ENCODE measurements around the gene ZBTB17. TPM values are rescaled to one million over a fixed set of nuclear protein-coding genes. Genes with fewer than 3 reads are reported as not detected.

Gene ZBTB17
- total and polyA plus RNA-seq, 2 of the 4 experiments (the other 2 are of a cell fraction), result 26.3 to 58.2 TPM

DNA sequence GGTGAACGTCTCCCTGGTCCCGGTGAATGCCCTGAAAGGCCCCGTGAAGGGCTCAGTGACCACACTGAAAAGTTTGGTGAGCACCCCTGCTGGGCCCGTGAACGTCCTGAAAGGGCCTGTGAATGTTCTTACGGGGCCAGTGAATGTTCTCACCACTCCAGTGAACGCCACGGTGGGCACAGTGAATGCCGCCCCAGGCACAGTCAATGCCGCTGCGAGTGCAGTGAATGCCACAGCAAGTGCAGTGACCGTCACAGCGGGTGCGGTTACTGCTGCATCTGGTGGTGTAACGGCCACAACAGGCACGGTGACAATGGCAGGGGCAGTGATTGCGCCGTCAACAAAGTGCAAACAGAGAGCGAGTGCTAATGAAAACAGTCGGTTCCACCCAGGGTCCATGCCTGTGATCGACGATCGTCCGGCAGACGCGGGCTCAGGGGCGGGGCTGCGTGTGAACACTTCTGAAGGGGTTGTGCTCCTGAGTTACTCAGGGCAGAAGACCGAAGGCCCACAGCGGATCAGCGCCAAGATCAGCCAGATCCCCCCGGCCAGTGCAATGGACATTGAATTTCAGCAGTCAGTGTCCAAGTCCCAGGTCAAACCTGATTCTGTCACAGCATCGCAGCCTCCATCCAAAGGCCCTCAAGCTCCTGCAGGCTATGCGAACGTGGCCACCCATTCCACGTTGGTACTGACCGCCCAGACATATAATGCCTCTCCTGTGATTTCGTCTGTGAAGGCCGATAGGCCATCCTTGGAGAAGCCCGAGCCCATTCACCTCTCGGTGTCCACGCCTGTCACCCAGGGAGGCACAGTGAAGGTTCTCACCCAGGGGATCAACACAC is 41.5 kb downstream of the ZBTB17 start:
- Histone ChIP-seq H3K79me1 (ENCODE audit: low read depth in 1 of 2, low read length in 2 of 2) (peaks cover 13 to 59% of the 10 kb centered on the region in 2 experiments), H3K9me3 (ENCODE audit: control insufficient read depth, insufficient read depth, low read length) (no peaks in the 10 kb centered on the region), H3K9me1 (ENCODE audit: insufficient read depth, low read length) (peaks cover 17% of the 10 kb centered on the region), H3K4me2 (ENCODE audit: low read depth, low read length) (no peak overlapping the region), H3K18ac (ENCODE audit: low read depth, low read length) (no peak overlapping the region), H3K27ac (ENCODE audit: insufficient read depth, low read length) (no peak overlapping the region), H2AK9ac (replicated peaks; ENCODE audit: low read depth, low read length, poor library complexity) (no peak overlapping the region), H3K36me3 (ENCODE audit: control insufficient read depth, insufficient read depth, low read length) (peaks cover 67% of the 10 kb centered on the region), H3K23ac (ENCODE audit: low read depth, low read length) (no peak overlapping the region), H2BK120ac (ENCODE audit: low read depth, low read length) (no peak overlapping the region), H3K4me1 (ENCODE audit: control insufficient read depth, insufficient read depth, low read length) (peaks cover 11% of the 10 kb centered on the region), H4K5ac (ENCODE audit: low read depth, low read length) (no peak overlapping the region), H3K14ac (replicated peaks; ENCODE audit: low read depth, low read length) (no peak overlapping the region), H4K8ac (ENCODE audit: low read depth in 2 of 2, low read length in 2 of 2) (no peak overlapping the region), H2BK15ac (ENCODE audit: low read depth, low read length) (no peak overlapping the region), H4K91ac (ENCODE audit: insufficient read depth, low read depth, low read length) (no peak overlapping the region), H2BK5ac (ENCODE audit: low read depth, low read length, poor library complexity, severe bottlenecking) (no peak overlapping the region), H3K4ac (ENCODE audit: low read depth, low read length) (no peak overlapping the region), H3K56ac (ENCODE audit: extremely low read depth, insufficient read depth, low read length) (no peak overlapping the region), H2AFZ (replicated peaks; ENCODE audit: low read length, poor library complexity) (no peak overlapping the region), H4K20me1 (ENCODE audit: insufficient read depth, low read length) (0 out of 2 replicates have a peak, but pooled peaks cover 3% of the 10 kb centered on the region), H3K9ac (ENCODE audit: low read depth, low read length) (no peak overlapping the region), H3K27me3 (ENCODE audit: control insufficient read depth, insufficient read depth, low read length) (no peaks in the 10 kb centered on the region), H2BK20ac (ENCODE audit: low read depth, low read length) (no peak overlapping the region), H2AK5ac (ENCODE audit: low read depth, low read length) (no peak overlapping the region), H3K4me3 (ENCODE audit: insufficient read depth, low read depth, low read length) (no peak overlapping the region)
- WGBS, 2 experiments (ENCODE audit: extremely low coverage in 2 of 2, insufficient read length in 1 of 2), result 95% methylated on average over 37 of the region's 42 CpGs; no CpG with 5 or more reads in 1 of the 2 experiments
- ATAC-seq (ENCODE audit: low read depth) (no peak), DNase-seq (no peak)
- intact Hi-C loops (cut with micrococcal nuclease) (no loop called here), in situ Hi-C loops (cut with MboI; ENCODE audit: low sequenced_read_pairs) (loop anchor here (10.0 kb wide), 1 partner anchor 60 kb away; no protein-coding TSS in a partner anchor), dilution Hi-C loops (cut with HindIII; ENCODE audit: low sequenced_read_pairs, unreplicated experiment) (no loop called here)
- ChIA-PET CTCF (no interaction called here), POLR2A (ENCODE audit: unreplicated experiment) (no interaction called here)
- BruUV-seq (replicated peaks), result no TSS peak
- TF ChIP-seq NFE2L2 (IDR thresholded peaks at IDR 0.05; ENCODE audit: low read depth, low read length), result no peak
- TF ChIP-seq CEBPB (IDR thresholded peaks at IDR 0.05; ENCODE audit: low read depth, low read length), result no peak
